Neural crest cell (in vitro differentiated cells): ENCODE data around the gene TXNRD3. TPM values are rescaled to one million over a fixed set of nuclear protein-coding genes. Genes with fewer than 3 reads are reported as not detected.

ENCODE experiments used
- DNase-seq: peaks from one replicate; pipeline ENCODE4 v3.0.0; 2021; ENCODE audit warnings: low read depth, mixed read lengths, low spot score
- H3K27ac Mint-ChIP-seq: one replicate; pipeline ENCODE4 v1.8.0; 2021; ENCODE audit warnings: mild to moderate bottlenecking, mixed read lengths; ENCODE audit not compliant: unreplicated experiment
- H3K27me3 Mint-ChIP-seq: 2 replicates; pipeline ENCODE4 v1.8.0; 2021; ENCODE audit warnings: low read depth, mild to moderate bottlenecking, mixed read lengths
- H3K36me3 Mint-ChIP-seq: 2 replicates; pipeline ENCODE4 v1.8.0; 2021; ENCODE audit warnings: low read depth, mild to moderate bottlenecking, mixed read lengths
- H3K4me1 Mint-ChIP-seq: 2 replicates; pipeline ENCODE4 v1.8.0; 2021; ENCODE audit warnings: mixed read lengths
- H3K4me3 Mint-ChIP-seq: one replicate; pipeline ENCODE4 v1.8.0; 2021; ENCODE audit warnings: mild to moderate bottlenecking, mixed read lengths
- H3K9me3 Mint-ChIP-seq: 2 replicates; pipeline ENCODE4 v1.8.0; 2021; ENCODE audit warnings: mixed read lengths
- total RNA-seq: library from RNA; stranded (reverse); gene quantifications from 2 replicates; pipeline ENCODE4 v1.2.1, GENCODE V29; 2021
- TF ChIP-seq, protein P1 (sequence below): fragments of 200-600 bp; sonication (generic); conservative IDR thresholded peaks from 2 replicates; pipeline ENCODE4 v1.5.0; 2021; ENCODE audit warnings: antibody characterized with exemption, mild to moderate bottlenecking

Gene TXNRD3
- total RNA-seq, 1 donor from 2014 or later, result 13.8 TPM

DNA sequence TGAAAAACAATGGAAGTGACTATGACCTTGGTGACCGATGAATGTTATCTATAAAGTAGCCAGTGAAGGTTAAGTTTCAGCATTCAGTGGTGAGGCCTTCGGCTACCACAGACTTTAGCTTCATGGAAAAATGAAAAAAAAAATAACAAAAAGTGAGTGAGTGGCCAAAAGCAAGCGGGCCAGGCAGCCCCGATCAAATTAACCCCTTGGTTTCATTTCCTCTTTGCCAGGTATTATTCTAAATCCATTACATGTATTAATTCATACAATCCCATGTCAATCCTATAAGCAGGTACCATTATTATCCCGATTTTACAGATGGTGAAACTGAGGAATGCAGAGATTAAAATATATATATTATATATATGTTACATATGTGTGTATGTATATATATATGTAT is 28.1 kb upstream of the TXNRD3 start:
- no peak for DNase-seq
- TF ChIP-seq, protein P1, sequence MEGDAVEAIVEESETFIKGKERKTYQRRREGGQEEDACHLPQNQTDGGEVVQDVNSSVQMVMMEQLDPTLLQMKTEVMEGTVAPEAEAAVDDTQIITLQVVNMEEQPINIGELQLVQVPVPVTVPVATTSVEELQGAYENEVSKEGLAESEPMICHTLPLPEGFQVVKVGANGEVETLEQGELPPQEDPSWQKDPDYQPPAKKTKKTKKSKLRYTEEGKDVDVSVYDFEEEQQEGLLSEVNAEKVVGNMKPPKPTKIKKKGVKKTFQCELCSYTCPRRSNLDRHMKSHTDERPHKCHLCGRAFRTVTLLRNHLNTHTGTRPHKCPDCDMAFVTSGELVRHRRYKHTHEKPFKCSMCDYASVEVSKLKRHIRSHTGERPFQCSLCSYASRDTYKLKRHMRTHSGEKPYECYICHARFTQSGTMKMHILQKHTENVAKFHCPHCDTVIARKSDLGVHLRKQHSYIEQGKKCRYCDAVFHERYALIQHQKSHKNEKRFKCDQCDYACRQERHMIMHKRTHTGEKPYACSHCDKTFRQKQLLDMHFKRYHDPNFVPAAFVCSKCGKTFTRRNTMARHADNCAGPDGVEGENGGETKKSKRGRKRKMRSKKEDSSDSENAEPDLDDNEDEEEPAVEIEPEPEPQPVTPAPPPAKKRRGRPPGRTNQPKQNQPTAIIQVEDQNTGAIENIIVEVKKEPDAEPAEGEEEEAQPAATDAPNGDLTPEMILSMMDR, result no peak
- H3K27ac Mint-ChIP-seq, result no peak overlapping the region
- peaks cover 24% of the 10 kb centered on the region for H3K27me3 Mint-ChIP-seq
- H3K9me3 Mint-ChIP-seq, result no peaks in the 10 kb centered on the region
- no peaks in the 10 kb centered on the region for H3K36me3 Mint-ChIP-seq
- peaks cover 24% of the 10 kb centered on the region for H3K4me1 Mint-ChIP-seq
- no peak overlapping the region for H3K4me3 Mint-ChIP-seq

DNA sequence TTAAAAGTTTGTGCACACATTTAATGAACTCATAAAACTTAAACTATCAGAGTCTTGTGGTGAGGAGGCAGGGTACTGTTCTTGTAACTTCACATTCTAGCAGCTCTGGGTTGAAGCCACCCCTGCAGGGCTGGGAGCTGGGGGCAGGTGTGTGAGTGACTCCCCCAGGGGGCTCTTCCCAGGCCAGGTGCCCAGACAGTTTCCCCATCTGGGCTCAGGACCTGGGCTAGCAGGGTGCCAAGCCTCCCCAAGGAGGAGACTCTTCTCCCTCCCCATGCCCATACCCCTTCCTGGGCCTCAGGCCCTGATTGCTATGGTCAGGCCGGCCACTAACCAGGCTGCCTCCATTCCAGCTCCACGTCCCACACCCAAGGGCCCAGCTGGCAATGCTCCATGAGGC is 27.1 kb upstream of the TXNRD3 start:
- TF ChIP-seq, protein P1, result no peak
- Mint-ChIP-seq H3K36me3 (no peaks in the 10 kb centered on the region), H3K9me3 (no peaks in the 10 kb centered on the region), H3K4me1 (peaks cover 24% of the 10 kb centered on the region), H3K4me3 (no peak overlapping the region), H3K27me3 (peaks cover 31% of the 10 kb centered on the region), H3K27ac (no peak overlapping the region)
- no peak for DNase-seq

DNA sequence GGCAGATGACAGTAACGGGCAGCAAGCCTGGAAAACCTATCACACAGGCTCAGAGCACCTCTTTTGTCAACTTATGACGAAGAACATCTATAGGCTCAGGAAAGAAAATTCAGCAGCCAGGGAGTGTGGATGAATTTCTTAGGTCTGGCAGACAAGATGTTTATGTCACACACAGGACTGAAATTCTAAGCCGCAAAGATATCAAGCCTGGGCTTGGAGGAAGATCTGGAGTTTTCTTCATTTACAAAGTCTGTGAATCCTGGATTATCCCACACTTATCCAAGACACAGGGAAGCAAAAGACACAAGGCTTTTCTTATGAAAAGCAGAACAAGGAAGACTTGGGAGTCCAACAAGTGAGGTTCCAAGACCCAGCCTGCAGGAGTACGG is 25.7 kb upstream of the TXNRD3 start:
- no peak for DNase-seq
- Mint-ChIP-seq H3K27ac (no peak overlapping the region), H3K9me3 (no peaks in the 10 kb centered on the region), H3K36me3 (no peaks in the 10 kb centered on the region), H3K27me3 (peaks cover 43% of the 10 kb centered on the region), H3K4me3 (no peak overlapping the region), H3K4me1 (peaks cover 24% of the 10 kb centered on the region)
- TF ChIP-seq, protein P1, result no peak

DNA sequence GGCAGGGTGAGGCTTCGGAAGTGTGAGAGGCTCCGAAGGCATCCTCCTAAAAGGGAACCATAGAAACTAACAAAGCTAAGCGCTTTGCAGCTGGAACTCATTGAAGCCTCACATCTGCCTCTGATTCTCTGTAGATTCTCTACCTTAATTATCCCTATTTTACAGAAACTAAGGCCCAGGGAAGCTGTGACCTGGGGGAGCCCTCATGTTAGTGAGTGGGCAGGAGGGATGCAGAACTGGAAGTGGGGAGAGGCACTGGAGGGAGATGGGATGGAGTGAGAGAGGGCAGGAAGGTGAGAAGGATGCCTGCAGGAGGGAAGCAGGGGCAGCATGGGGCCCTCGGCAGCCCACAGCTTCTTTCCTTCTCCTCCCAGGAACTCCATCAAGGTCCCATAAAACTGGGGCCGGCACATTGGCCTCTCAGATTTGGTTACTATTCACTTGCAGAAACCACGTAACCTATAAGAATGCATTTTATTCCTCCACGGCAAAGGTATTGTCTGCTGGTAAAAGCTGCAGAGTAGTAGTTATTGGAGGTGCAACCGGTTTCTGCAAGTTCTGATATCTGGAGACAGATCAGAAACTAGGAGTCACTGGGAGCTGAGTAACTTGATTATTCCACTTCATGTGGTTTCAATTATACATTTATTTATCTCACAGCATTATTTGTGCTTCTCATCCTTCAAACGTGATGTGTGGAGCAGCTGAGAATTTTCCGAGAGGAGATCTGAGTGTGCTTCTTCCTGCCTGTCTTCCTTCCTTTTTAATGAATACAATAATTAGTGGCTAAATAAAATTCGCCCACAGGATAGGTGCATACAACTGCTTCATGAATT is 25.1 kb upstream of the TXNRD3 start:
- H3K27me3 Mint-ChIP-seq, result peaks cover 45% of the 10 kb centered on the region
- H3K4me1 Mint-ChIP-seq, result peaks cover 24% of the 10 kb centered on the region
- no peak overlapping the region for H3K27ac Mint-ChIP-seq
- H3K36me3 Mint-ChIP-seq, result no peaks in the 10 kb centered on the region
- TF ChIP-seq, protein P1, result no peak
- H3K4me3 Mint-ChIP-seq, result no peak overlapping the region
- no peaks in the 10 kb centered on the region for H3K9me3 Mint-ChIP-seq
- no peak for DNase-seq

DNA sequence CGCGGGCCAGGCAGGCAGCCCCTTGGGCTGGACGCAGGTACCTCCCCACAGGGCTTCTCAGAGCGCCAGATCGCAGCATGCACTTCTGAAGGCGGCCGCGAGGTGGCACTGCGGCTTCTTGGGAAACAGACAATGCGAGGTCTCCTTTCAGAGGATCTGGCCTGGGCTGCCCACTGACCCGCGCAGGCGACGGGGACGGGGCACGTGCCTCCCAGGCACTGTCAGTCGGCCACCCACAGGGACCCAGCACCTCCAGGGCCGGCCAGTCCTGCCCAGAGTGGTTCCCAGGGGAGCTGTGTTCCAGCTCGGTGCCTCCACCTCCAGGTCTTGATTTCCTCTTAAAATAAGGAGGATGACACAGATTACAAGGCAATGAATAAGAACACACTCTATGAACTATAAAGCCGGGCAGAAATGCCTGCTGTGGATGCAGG is 24.4 kb upstream of the TXNRD3 start:
- peak; percentile 94 for DNase-seq
- Mint-ChIP-seq H3K9me3 (peaks cover 4% of the 10 kb centered on the region), H3K4me1 (peaks cover 20% of the 10 kb centered on the region), H3K27ac (no peak overlapping the region), H3K36me3 (no peaks in the 10 kb centered on the region), H3K27me3 (peaks cover 45% of the 10 kb centered on the region), H3K4me3 (no peak overlapping the region)
- TF ChIP-seq, protein P1, result peak; percentile 96
